ENCODE results near the gene KANK2.

DNA sequence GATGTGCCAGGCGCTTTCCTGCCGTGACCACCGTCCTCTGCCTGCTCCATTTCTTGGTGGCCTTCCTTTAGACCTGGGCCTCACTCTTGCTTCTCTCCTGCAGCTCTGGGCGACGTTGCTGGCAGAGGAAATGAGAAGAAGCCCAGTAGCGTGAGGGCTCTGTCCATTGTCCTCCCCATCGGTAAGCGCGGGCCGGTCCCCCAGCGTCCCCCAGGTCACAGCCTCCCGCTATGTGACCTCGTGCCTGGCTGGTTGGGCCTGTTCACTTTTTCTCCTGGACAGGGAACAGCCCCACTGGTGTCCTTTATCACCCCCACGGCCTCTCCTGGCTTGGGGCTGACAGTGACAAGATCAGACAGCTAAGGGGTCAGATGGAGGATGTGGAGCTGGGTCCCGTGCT is 69.4 kb downstream of the KANK2 start:
- TF ChIP-seq, protein P1, sequence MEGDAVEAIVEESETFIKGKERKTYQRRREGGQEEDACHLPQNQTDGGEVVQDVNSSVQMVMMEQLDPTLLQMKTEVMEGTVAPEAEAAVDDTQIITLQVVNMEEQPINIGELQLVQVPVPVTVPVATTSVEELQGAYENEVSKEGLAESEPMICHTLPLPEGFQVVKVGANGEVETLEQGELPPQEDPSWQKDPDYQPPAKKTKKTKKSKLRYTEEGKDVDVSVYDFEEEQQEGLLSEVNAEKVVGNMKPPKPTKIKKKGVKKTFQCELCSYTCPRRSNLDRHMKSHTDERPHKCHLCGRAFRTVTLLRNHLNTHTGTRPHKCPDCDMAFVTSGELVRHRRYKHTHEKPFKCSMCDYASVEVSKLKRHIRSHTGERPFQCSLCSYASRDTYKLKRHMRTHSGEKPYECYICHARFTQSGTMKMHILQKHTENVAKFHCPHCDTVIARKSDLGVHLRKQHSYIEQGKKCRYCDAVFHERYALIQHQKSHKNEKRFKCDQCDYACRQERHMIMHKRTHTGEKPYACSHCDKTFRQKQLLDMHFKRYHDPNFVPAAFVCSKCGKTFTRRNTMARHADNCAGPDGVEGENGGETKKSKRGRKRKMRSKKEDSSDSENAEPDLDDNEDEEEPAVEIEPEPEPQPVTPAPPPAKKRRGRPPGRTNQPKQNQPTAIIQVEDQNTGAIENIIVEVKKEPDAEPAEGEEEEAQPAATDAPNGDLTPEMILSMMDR (IDR thresholded peaks at IDR 0.05), result no peak
- no peak for TF ChIP-seq POLR2A (IDR thresholded peaks at IDR 0.05)

Measured in right lobe of liver (tissue), 4 donors.